ENCODE data around the gene RTTN. TPM values are rescaled to one million over a fixed set of nuclear protein-coding genes. Genes with fewer than 3 reads are reported as not detected.

The RTTN gene
- total and polyA plus RNA-seq, 9 of the 15 experiments (the other 6 are each of a cell fraction or from before 2014, with no cell fraction given) = 3.1 to 18.3 (median 10.6) TPM

DNA sequence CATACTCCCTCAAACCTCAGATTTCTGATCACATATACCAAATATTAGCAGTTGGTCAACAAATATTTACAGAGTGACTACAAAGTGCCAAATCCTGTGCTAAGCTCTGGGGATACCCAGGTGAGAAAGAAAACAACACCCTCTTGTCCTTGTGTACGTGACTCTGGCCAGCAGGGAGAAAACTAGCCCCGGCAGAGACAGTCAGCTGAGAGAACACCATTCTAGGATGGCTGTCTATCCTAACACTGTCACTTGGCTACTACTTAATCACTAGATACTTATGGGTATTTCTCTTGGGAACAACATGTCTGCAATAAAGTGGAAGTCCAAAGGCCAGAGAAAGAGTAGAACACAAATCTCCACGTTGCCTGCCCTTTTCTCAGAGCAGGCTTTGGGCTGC, 199.9 kb downstream of the RTTN start (continued):
- TF ChIP-seq, protein P1, sequence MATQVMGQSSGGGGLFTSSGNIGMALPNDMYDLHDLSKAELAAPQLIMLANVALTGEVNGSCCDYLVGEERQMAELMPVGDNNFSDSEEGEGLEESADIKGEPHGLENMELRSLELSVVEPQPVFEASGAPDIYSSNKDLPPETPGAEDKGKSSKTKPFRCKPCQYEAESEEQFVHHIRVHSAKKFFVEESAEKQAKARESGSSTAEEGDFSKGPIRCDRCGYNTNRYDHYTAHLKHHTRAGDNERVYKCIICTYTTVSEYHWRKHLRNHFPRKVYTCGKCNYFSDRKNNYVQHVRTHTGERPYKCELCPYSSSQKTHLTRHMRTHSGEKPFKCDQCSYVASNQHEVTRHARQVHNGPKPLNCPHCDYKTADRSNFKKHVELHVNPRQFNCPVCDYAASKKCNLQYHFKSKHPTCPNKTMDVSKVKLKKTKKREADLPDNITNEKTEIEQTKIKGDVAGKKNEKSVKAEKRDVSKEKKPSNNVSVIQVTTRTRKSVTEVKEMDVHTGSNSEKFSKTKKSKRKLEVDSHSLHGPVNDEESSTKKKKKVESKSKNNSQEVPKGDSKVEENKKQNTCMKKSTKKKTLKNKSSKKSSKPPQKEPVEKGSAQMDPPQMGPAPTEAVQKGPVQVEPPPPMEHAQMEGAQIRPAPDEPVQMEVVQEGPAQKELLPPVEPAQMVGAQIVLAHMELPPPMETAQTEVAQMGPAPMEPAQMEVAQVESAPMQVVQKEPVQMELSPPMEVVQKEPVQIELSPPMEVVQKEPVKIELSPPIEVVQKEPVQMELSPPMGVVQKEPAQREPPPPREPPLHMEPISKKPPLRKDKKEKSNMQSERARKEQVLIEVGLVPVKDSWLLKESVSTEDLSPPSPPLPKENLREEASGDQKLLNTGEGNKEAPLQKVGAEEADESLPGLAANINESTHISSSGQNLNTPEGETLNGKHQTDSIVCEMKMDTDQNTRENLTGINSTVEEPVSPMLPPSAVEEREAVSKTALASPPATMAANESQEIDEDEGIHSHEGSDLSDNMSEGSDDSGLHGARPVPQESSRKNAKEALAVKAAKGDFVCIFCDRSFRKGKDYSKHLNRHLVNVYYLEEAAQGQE (IDR thresholded peaks at IDR 0.05; ENCODE audit: borderline replicate concordance) = no peak
- TF ChIP-seq, protein P1 (CRISPR knock-in tag; IDR thresholded peaks at IDR 0.05; ENCODE audit: low read depth) = no peak
- TF ChIP-seq EHMT2 (IDR thresholded peaks at IDR 0.05) (no peak), STAT5B (CRISPR knock-in tag; IDR thresholded peaks at IDR 0.05) (no peak)
